IMR-90 (cell line): ENCODE results near the gene IQCE. TPM values are rescaled to one million over a fixed set of nuclear protein-coding genes. Genes with fewer than 3 reads are reported as not detected.
A peak's percentile ranks its signal among the peaks of the same experiment; 100 is the strongest.

Experiments
- ATAC-seq: fragments of 200-7000 bp; cut with Tn5 transposase; 2 replicates; pipeline ENCODE4 v1.9.1; 2020; ENCODE audit warnings: low read depth, mild to moderate bottlenecking, moderate library complexity
- BruUV-seq: library from RNA; stranded (reverse); fragments of 400-500 nt; replicated peaks from 2 replicates; lab custom pipeline; 2021; lab: Mats Ljungman, UMichigan
- CTCF ChIA-PET: fragments of 300-600 bp; formaldehyde crosslinking; extraction: SDS; loops from one replicate; lab custom pipeline; 2021; ENCODE audit warnings: antibody characterized with exemption; lab: Yijun Ruan, JAX
- POLR2A ChIA-PET: fragments of 300-600 bp; sonication (Branson Sonifier 250); formaldehyde crosslinking; loops from one replicate; lab custom pipeline; 2022; ENCODE audit warnings: antibody characterized with exemption; ENCODE audit not compliant: unreplicated experiment; lab: Charles Lee
- DNase-seq: peaks from one replicate; pipeline ENCODE4 v3.0.0; 2013
- H2AFZ ChIP-seq: replicated peaks from 2 replicates; pipeline ENCODE3; 2013; ENCODE audit warnings: low read length, mild to moderate bottlenecking; ENCODE audit not compliant: poor library complexity
- H2AK5ac ChIP-seq: 2 replicates; pipeline ENCODE4 v1.6.1; 2013; ENCODE audit warnings: low read depth, low read length, inconsistent platforms
- H2AK9ac ChIP-seq: replicated peaks from 2 replicates; pipeline ENCODE3; 2013; ENCODE audit warnings: mild to moderate bottlenecking, low read depth, low read length, moderate library complexity; ENCODE audit not compliant: poor library complexity
- H2BK120ac ChIP-seq: 2 replicates; pipeline ENCODE4 v1.6.1; 2013; ENCODE audit warnings: low read depth, low read length, inconsistent platforms
- H2BK15ac ChIP-seq: 3 replicates; pipeline ENCODE4 v1.6.1; 2013; ENCODE audit warnings: low read depth, low read length, inconsistent platforms
- H2BK20ac ChIP-seq: 2 replicates; pipeline ENCODE4 v1.6.1; 2013; ENCODE audit warnings: low read depth, mild to moderate bottlenecking, inconsistent platforms, low read length, moderate library complexity
- H2BK5ac ChIP-seq: 2 replicates; pipeline ENCODE4 v1.6.1; 2013; ENCODE audit warnings: mild to moderate bottlenecking, low read depth, low read length, inconsistent platforms; ENCODE audit not compliant: poor library complexity, severe bottlenecking
- H3K14ac ChIP-seq: replicated peaks from 2 replicates; pipeline ENCODE4 v1.6.1; 2013; ENCODE audit warnings: low read depth, low read length, inconsistent platforms
- H3K18ac ChIP-seq: 2 replicates; pipeline ENCODE4 v1.6.1; 2013; ENCODE audit warnings: low read depth, low read length, control low read depth
- H3K23ac ChIP-seq: 2 replicates; pipeline ENCODE4 v1.6.1; 2013; ENCODE audit warnings: low read depth, low read length, inconsistent platforms
- H3K27ac ChIP-seq: 2 replicates; pipeline ENCODE4 v1.5.1; 2013; ENCODE audit warnings: mild to moderate bottlenecking, control low read depth, low read length; ENCODE audit not compliant: insufficient read depth
- H3K27me3 ChIP-seq: 2 replicates; pipeline ENCODE4 v1.6.1; 2013; ENCODE audit warnings: low read length; ENCODE audit not compliant: control insufficient read depth, insufficient read depth
- H3K36me3 ChIP-seq: 2 replicates; pipeline ENCODE4 v1.6.1; 2013; ENCODE audit warnings: low read length, mixed read lengths; ENCODE audit not compliant: control insufficient read depth, insufficient read depth
- H3K4ac ChIP-seq: 2 replicates; pipeline ENCODE4 v1.6.1; 2013; ENCODE audit warnings: low read depth, low read length, inconsistent platforms
- H3K4me1 ChIP-seq: 2 replicates; pipeline ENCODE4 v1.6.1; 2013; ENCODE audit warnings: low read length, mixed read lengths; ENCODE audit not compliant: control insufficient read depth, insufficient read depth
- H3K4me2 ChIP-seq: 2 replicates; pipeline ENCODE4 v1.6.1; 2013; ENCODE audit warnings: low read depth, mild to moderate bottlenecking, control low read depth, low read length, moderate library complexity
- H3K4me3 ChIP-seq: 2 replicates; pipeline ENCODE4 v1.5.1; 2013; ENCODE audit warnings: low read depth, mild to moderate bottlenecking, control low read depth, low read length, moderate library complexity; ENCODE audit not compliant: insufficient read depth
- H3K56ac ChIP-seq: 2 replicates; pipeline ENCODE4 v1.6.1; 2013; ENCODE audit warnings: low read length, inconsistent platforms; ENCODE audit not compliant: insufficient read depth; ENCODE audit errors: extremely low read depth
- H3K79me1 ChIP-seq, 2 experiments: 2 replicates each; pipeline ENCODE4 v1.6.1; 2013; ENCODE audit warnings: low read length in 2 of 2, inconsistent platforms in 1 of 2, low read depth in 1 of 2
- H3K9ac ChIP-seq: 2 replicates; pipeline ENCODE4 v1.6.1; 2013; ENCODE audit warnings: low read depth, low read length, control low read depth
- H3K9me1 ChIP-seq: 2 replicates; pipeline ENCODE4 v1.6.1; 2013; ENCODE audit warnings: low read length, inconsistent platforms; ENCODE audit not compliant: insufficient read depth
- H3K9me3 ChIP-seq: 2 replicates; pipeline ENCODE4 v1.6.1; 2013; ENCODE audit warnings: low read length; ENCODE audit not compliant: control insufficient read depth, insufficient read depth
- H4K20me1 ChIP-seq: 2 replicates; pipeline ENCODE4 v1.6.1; 2013; ENCODE audit warnings: low read length, inconsistent platforms; ENCODE audit not compliant: insufficient read depth
- H4K5ac ChIP-seq: 2 replicates; pipeline ENCODE4 v1.6.1; 2013; ENCODE audit warnings: mild to moderate bottlenecking, low read depth, low read length, control low read depth
- H4K8ac ChIP-seq, 2 experiments: 2 replicates each; pipeline ENCODE4 v1.6.1; 2013; ENCODE audit warnings: low read depth in 2 of 2, low read length in 2 of 2, control low read depth in 1 of 2, inconsistent platforms in 1 of 2
- H4K91ac ChIP-seq: 2 replicates; pipeline ENCODE4 v1.6.1; 2013; ENCODE audit warnings: low read depth, low read length, inconsistent platforms; ENCODE audit not compliant: insufficient read depth
- BHLHE40 ChIP-seq: fragments of 150-350 bp; IDR thresholded peaks from 2 replicates; pipeline ENCODE4 v1.6.1; 2016; ENCODE audit warnings: mild to moderate bottlenecking, low read depth, low read length
- CEBPB ChIP-seq: IDR thresholded peaks from 2 replicates; pipeline ENCODE4 v1.6.1; 2012; ENCODE audit warnings: low read depth, low read length, improper control_type of control experiment
- FOS ChIP-seq: fragments of 150-350 bp; IDR thresholded peaks from 2 replicates; pipeline ENCODE4 v1.6.1; 2016; ENCODE audit warnings: low read depth, low read length
- MAFK ChIP-seq: IDR thresholded peaks from 2 replicates; pipeline ENCODE4 v1.6.1; 2012; ENCODE audit warnings: low read depth, low read length, improper control_type of control experiment
- MAZ ChIP-seq: IDR thresholded peaks from 2 replicates; pipeline ENCODE4 v1.6.1; 2012; ENCODE audit warnings: low read depth, mild to moderate bottlenecking, low read length, improper control_type of control experiment, moderate library complexity, borderline replicate concordance
- MXI1 ChIP-seq: IDR thresholded peaks from 2 replicates; pipeline ENCODE4 v1.6.1; 2012; ENCODE audit warnings: low read depth, mild to moderate bottlenecking, low read length, moderate library complexity, borderline replicate concordance
- NFE2L2 ChIP-seq: fragments of 150-350 bp; IDR thresholded peaks from 2 replicates; pipeline ENCODE4 v1.6.1; 2016; ENCODE audit warnings: low read depth, mild to moderate bottlenecking, low read length
- POLR2A ChIP-seq: IDR thresholded peaks from 2 replicates; pipeline ENCODE4 v1.6.1; 2012; ENCODE audit warnings: mild to moderate bottlenecking, low read depth, low read length
- RAD21 ChIP-seq: IDR thresholded peaks from 2 replicates; pipeline ENCODE4 v1.6.1; 2012; ENCODE audit warnings: low read length, improper control_type of control experiment
- SMC3 ChIP-seq: fragments of 150-350 bp; IDR thresholded peaks from 2 replicates; pipeline ENCODE4 v1.6.1; 2016; ENCODE audit warnings: low read depth, mild to moderate bottlenecking, antibody characterized with exemption, low read length, moderate library complexity
- WGBS, 2 experiments: methylation state at CpG; one replicate each; pipeline versions ENCODE4 v1.1.5 to v1.1.7; 2013; ENCODE audit warnings: missing lambda C conversion rate in 2 of 2; ENCODE audit not compliant: insufficient read length in 1 of 2; ENCODE audit errors: extremely low coverage in 2 of 2; 5-methylcytosine and 5-hydroxymethylcytosine counted together
- dilution Hi-C: fragments of 300-500 bp; cut with HindIII; formaldehyde crosslinking; loops from one replicate; pipeline ENCODE4 v1.14.3; 2018; ENCODE audit warnings: low sequenced_read_pairs; ENCODE audit not compliant: unreplicated experiment
- in situ Hi-C: fragments of 300-500 bp; cut with MboI; formaldehyde crosslinking; loops from 3 replicates; pipeline ENCODE4 v1.14.3; 2019; ENCODE audit warnings: low sequenced_read_pairs, inconsistent platforms, mixed read lengths
- intact Hi-C: fragments of 100-400 bp; cut with micrococcal nuclease; formaldehyde crosslinking; loops from 2 replicates; pipeline ENCODE4 v1.10.0; 2022
- polyA plus RNA-seq, 3 experiments: library from polyadenylated mRNA; depleted of rRNA; stranded (reverse); fragments of >200 nt; gene quantifications; 2 replicates each; pipeline ENCODE4 v1.2.3, GENCODE V29; 2012; ENCODE audit warnings: low replicate concordance in 1 of 3
- total RNA-seq: library from RNA; depleted of rRNA; stranded (reverse); fragments of >200 nt; gene quantifications from 2 replicates; pipeline ENCODE4 v1.2.3, GENCODE V29; 2012
- TF ChIP-seq, protein P1 (sequence below): conservative IDR thresholded peaks from 2 replicates; pipeline ENCODE4 v1.5.1; 2012; ENCODE audit warnings: mild to moderate bottlenecking, low read depth, low read length, improper control_type of control experiment

The IQCE gene
- total and polyA plus RNA-seq, 2 of the 4 experiments (the other 2 are of a cell fraction) = 5.0 to 6.3 TPM

DNA sequence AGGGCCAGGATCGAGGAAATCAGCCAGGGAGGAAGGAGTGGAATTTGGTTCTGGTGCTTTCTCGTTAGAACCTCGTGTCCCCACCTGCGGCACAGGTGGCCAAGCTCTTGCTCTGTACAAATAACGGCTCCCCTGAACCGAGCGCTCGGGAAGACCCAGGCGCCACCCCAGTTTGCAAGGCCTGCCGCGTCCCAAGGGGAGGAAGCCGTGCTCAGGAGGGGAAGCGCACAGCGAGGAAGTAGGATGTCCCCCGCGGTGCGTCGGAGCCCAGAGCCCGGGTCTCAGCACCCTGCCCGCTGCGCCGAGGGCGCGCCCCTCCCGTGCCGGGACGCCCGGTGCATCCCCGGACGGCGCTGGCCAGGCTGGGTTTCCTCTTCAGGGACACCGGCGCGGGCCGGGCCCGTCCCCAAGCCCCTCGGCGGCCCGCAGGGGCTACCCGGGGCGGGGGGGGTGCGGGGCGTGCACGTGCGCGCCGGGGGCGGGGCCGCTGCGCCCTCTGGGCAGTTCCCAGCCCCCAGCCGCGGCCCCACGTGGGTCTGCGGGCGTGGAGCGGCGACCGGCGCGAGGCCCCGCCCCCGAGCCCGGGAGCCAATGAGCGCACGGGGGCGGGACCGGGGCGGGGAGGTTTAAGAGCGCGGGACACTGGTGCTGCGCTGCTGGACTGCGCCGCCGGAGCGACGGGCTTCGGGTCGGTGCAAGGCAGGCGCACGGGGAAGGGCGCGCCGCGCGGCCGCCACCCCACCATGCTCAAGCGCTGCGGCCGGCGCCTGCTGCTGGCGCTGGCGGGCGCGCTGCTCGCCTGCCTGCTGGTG is 39.5 kb upstream of the IQCE start, which contains the start of gene LFNG (continued):
- no peak for TF ChIP-seq RAD21

DNA sequence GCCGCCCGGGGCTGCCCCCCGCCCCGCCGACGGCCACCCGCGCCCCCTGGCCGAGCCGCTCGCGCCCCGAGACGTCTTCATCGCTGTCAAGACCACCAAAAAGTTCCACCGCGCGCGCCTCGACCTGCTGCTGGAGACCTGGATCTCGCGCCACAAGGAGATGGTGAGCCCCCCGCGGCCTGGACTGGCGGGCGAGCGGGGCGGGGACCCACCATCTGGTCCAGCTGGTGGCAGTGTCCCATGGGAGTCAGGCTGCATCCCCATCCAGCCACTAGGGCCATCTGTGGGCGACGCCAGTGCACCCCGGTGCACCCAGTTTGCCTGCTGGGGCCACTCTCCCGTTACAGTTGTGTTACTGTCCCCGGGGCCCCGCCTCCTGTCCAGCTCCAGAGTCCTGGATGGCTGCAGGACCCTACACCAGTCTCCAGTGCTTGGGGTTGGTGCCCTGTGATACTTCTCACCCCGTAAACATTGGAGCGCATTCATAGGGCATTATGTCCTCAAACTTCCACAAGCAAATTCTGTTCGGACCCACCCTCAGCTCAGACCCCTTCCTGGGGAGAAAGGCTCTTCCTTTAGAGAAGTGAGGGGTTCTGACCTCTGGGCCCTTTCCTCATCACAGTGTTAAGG is 38.5 kb upstream of the IQCE start:
- peaks cover 16% of the 10 kb centered on the region for H3K9me1 ChIP-seq
- 0 out of 2 replicates have a peak overlapping the region, but pooled peaks have one; percentile 24 for H3K23ac ChIP-seq
- 16% methylated on average over 6 of the region's 37 CpGs; no CpG with 5 or more reads in 1 of the 2 experiments for WGBS, 2 experiments
- BruUV-seq = no TSS peak
- no peaks in the 10 kb centered on the region for H3K27me3 ChIP-seq
- H3K56ac ChIP-seq = no peak overlapping the region
- CTCF ChIA-PET = no interaction called here
- no peak overlapping the region for H3K18ac ChIP-seq
- peaks cover 33% of the 10 kb centered on the region for H3K4me1 ChIP-seq
- H3K9me3 ChIP-seq = no peaks in the 10 kb centered on the region
- H4K8ac ChIP-seq = no peak overlapping the region
- H2BK5ac ChIP-seq = no peak overlapping the region
- no peak overlapping the region for H4K5ac ChIP-seq
- in situ Hi-C loops (no loop called here), intact Hi-C loops (no loop called here), dilution Hi-C loops (no loop called here)
- POLR2A ChIA-PET = no interaction called here
- no peak overlapping the region; the same call in 2 of the 3 replicates for H2BK15ac ChIP-seq
- no peak overlapping the region for H4K91ac ChIP-seq
- no peak overlapping the region for H2BK20ac ChIP-seq
- 0 out of 2 replicates have a peak, but pooled peaks cover 9% of the 10 kb centered on the region for H4K20me1 ChIP-seq
- H3K79me1 ChIP-seq = peaks cover 0 to 8% of the 10 kb centered on the region in 2 experiments; a peak in 2 of 4 replicates
- no peak overlapping the region for H3K27ac ChIP-seq
- TF ChIP-seq MXI1 (no peak), NFE2L2 (no peak), POLR2A (no peak), BHLHE40 (no peak), SMC3 (no peak), MAZ (no peak), CEBPB (no peak), MAFK (no peak), FOS (no peak)
- TF ChIP-seq, protein P1, sequence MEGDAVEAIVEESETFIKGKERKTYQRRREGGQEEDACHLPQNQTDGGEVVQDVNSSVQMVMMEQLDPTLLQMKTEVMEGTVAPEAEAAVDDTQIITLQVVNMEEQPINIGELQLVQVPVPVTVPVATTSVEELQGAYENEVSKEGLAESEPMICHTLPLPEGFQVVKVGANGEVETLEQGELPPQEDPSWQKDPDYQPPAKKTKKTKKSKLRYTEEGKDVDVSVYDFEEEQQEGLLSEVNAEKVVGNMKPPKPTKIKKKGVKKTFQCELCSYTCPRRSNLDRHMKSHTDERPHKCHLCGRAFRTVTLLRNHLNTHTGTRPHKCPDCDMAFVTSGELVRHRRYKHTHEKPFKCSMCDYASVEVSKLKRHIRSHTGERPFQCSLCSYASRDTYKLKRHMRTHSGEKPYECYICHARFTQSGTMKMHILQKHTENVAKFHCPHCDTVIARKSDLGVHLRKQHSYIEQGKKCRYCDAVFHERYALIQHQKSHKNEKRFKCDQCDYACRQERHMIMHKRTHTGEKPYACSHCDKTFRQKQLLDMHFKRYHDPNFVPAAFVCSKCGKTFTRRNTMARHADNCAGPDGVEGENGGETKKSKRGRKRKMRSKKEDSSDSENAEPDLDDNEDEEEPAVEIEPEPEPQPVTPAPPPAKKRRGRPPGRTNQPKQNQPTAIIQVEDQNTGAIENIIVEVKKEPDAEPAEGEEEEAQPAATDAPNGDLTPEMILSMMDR = no peak
- no peak overlapping the region for H3K9ac ChIP-seq
- H2AFZ ChIP-seq = peak overlapping the region; percentile 82
- no peak overlapping the region; the same call in 1 of the 2 replicates for H3K4ac ChIP-seq
- H3K4me2 ChIP-seq = peak overlapping the region; percentile 34
- H2AK5ac ChIP-seq = no peak overlapping the region; the same call in 1 of the 2 replicates
- DNase-seq (no peak), ATAC-seq (no peak)
- no peak overlapping the region for H2BK120ac ChIP-seq
- no peak overlapping the region for H3K4me3 ChIP-seq
- H2AK9ac ChIP-seq = peak overlapping the region; percentile 65
- no peak overlapping the region for H3K14ac ChIP-seq
- H3K36me3 ChIP-seq = no peaks in the 10 kb centered on the region
